ENCODE measurements around the gene PLPPR4.
"Not testable (repeated sequence)": the region's sequence is repeated elsewhere in the genome, so short reads cannot be mapped to it uniquely, and the experiment has no call there.

PLPPR4 gene, protein sequence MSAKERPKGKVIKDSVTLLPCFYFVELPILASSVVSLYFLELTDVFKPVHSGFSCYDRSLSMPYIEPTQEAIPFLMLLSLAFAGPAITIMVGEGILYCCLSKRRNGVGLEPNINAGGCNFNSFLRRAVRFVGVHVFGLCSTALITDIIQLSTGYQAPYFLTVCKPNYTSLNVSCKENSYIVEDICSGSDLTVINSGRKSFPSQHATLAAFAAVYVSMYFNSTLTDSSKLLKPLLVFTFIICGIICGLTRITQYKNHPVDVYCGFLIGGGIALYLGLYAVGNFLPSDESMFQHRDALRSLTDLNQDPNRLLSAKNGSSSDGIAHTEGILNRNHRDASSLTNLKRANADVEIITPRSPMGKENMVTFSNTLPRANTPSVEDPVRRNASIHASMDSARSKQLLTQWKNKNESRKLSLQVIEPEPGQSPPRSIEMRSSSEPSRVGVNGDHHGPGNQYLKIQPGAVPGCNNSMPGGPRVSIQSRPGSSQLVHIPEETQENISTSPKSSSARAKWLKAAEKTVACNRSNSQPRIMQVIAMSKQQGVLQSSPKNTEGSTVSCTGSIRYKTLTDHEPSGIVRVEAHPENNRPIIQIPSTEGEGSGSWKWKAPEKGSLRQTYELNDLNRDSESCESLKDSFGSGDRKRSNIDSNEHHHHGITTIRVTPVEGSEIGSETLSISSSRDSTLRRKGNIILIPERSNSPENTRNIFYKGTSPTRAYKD

DNA sequence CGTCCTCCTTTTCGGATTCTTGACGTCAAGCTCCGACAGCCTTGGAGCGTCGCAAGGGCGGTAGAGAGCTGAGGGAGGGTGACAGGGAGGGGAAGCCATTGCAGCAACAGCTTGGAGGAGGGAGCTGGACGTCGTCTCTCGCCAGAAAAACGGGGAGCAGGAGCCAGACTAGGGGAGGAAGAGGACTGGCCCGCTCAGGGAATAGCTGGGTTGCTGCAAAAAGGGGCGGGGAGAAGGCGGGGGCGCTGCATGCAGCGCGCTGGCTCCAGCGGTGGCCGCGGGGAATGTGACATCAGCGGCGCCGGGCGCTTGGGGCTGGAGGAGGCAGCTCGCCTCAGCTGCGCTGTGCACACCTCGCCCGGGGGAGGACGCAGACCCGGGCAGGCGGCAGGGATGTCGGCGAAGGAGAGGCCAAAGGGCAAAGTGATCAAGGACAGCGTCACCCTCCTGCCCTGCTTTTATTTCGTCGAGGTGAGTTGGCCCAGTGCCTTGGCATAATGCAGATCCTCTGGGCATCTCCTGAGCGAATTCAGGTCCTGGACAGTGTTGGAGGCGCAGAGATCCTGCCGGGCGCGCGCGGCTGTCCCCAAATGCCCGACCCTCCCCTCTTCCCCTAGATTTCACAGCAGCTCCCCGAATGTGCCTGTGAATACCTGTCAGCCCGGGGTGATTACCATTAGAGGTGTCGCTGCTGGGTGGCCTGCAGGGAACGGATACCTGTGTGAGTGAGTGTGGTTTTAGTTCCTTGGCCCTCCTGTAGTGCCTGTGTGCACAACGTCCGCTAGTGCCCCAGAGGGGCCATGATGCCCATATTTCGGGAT is at the start of gene PLPPR4:
PLPPR4 (plus strand) TSS at position 292 of the 821 bp plus-strand sequence; CDS start at position 394, 102 bp downstream.
- no peak for DNase-seq

DNA sequence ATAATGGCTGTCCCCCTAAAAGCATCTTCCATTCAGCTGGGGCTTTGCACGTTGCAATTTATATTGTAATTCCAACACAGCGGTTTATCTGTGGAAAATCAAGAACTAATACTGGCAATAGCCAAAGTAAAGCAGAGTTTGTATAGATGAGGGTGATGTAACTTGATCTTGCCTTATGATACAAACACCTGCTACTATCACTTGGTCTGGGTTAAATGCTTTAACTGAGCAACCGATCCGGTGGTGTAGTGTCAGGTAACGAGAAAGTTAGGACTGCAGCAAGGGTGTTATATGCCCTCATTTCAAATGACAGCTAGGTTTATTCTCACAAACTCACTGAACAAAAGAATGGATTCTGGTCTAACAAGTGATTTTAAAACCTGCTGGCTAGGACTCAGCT is 47.3 kb upstream of the PLPPR4 start:
- no peak for DNase-seq

DNA sequence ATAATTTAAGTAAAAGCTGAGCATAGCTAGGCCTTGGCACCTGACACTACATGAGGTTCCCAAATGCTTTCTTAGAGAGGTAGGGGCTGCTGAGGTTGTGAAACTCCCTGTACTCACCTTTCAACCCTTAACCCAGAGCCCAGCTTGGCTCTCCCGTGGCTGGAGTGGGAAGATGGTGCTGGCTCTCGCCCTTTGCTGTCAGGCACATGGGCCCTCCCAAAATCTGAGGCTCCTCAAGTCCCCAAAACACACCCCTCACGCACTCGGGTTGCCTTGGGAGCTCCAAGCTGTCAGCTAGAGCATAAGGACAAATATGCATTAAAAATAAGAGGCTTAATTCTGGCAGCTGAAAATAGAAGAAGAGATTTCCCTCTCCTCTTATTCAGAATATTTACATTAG is 46.7 kb upstream of the PLPPR4 start:
- DNase-seq = no peak

DNA sequence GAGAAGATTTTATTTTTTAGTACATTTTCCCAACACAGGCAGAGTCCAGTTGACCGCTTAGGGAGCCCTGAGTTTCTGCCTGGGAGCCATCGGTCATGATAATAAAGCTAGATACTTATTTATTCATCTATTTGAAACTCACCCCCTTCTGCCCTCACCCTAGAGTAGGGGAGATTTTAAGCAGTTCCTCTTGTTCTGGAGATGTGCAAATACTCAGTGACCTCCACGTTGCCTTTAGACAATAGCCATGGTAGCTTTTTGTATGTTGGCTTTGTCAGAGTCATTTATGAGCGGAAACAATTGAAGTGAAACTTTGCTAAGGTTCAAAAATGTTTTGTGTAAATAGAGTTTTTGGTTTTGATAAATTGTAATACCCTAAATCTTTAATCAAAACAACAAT is 45.7 kb upstream of the PLPPR4 start:
- no peak for DNase-seq

DNA sequence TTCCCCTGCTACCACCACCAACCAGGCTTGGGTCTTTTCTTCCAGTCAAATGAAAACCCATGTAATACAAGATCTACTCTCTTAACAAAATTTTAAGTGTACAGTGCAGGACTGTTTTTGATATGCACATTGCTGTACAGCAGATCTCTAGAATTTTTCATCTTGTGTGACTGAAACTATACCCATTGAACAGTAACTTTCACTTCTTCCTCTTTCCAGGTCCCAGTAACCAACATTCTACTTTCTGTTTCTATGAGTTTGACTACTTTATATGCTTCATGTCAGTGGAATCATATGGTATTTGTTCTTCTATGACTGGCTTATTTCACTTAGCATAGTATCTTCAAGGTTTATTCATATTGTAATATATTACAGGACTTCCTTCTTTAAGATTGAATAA is 45.3 kb upstream of the PLPPR4 start:
- DNase-seq = no peak

DNA sequence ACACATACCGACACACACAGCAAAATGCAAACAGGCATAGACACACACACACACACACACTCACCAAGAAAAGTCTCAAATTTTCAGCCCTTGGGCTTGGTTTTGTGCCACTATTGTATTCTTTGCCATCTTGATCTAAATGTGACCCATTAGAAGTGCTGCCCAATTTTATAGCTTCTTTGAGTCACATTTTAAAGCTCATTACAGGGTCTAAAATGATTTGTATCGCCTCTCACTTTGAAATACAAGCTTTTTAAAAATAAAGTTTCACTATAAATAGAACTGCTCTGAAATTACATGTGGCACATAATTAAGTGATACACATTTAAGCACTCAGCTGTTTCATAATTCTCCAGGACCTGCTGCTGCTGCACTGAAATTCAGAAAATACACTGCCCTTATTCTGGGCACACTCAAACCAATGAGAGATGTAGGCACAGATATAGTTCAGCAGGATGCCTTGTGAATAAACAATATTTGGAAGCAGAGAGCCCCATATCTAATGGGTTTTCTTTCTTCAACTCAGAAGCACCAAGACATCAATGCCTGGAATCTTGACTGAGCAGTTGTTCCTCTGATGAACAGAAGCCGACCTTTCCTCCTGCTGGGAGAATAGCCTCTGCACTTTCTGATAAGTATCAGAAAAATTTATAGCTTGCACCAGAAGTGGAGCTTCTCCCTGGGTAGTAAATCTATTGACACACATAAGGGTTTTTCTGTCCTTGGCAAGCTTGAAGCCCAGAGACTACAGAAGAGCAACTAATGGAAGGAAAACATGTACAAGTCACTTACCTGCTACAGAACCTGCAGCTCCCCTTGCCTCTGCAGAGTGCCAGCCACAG is 37.0 kb upstream of the PLPPR4 start:
- no peak for DNase-seq

DNA sequence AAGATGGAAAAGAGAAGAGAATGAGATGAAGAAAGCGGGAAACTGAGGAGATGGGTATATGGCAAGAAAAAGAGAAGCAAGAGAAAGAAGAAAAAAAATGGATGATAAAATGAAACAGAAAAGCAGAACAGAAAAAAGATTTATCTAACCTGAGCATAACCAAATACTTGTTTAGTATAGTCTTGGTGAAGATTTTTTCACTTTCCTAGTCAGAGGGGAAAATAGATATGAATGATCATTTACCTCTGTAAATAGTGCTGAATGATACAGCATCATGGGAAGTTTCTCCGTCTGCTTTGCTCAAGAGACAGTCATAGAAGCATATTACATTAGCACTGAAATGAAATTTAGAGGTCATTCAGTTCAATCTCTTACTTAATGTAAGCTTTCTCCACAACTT is 36.1 kb upstream of the PLPPR4 start:
- no peak for DNase-seq

DNA sequence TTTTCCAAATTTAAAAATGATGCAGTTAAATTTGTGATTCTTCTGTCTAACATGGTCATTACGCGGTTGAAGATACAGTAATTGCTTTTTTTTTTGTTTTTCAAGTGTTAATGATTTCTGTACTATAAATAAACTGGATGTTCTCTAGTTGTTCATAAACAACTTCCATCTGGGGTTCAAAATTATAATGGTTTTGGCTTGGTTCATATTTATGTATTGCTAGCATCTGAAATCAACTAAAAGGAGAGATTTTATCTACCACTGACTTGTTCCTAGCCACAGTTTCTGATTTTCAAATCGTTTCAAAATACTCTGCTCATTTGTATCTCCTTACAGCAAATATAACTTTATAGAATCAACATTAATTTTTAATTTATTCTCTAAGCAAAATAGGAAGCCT is 35.2 kb upstream of the PLPPR4 start:
- no peak for DNase-seq

DNA sequence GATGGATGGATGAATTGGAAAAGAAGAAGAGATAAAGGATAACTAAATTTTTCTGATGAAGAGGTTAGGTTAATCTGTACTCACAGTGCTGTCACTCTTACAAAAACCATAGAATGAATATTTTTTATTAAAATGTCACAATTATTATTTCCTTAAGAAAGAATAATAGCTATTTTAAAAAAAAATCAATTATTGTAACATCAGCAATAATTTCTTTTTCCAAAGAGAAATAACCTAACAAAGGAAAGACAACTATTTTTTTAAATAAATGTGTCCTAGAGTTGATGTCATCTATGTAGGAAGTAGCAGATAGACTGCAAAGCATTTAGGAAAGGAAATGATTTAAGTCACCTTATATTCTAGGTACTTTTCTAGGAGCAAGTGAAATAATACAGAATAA is 33.6 kb upstream of the PLPPR4 start:
- no peak for DNase-seq

DNA sequence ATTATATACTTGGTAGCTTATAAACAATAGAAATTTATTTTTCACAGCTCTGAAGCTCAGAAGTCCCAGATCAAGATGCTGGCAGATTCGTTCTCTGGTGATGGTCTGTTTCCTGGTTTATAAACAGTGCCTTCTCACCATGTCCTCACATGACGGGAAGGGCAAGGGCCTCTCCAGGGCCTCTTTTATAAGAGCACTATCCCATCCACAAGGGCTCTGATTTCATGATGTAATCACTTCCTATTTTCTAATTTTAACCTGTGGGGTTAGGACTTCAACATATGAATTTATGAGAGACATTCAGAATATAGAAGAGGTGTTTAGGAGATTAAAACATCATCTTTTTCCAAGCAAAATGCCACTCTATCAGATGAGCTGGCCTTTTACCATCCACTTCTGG is 32.1 kb upstream of the PLPPR4 start:
- DNase-seq = no peak

DNA sequence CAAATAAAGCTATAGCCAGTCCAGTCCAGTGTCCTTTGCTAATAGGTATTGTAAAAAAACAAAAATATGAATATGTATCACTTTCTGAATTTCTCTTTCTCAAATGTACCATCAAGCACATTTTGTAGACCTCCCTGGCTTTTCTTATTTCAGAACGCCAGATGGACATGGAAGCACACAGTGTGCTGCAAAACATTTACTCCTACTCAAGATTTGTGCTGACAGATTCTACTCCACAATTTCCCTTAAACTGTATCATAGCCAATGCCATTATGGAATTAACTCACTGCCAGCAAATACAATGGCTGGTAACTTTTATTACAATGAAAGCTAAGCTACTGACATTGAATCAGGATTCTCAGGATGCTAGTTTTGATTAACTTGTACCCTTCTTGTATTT is 30.8 kb upstream of the PLPPR4 start:
- no peak for DNase-seq

DNA sequence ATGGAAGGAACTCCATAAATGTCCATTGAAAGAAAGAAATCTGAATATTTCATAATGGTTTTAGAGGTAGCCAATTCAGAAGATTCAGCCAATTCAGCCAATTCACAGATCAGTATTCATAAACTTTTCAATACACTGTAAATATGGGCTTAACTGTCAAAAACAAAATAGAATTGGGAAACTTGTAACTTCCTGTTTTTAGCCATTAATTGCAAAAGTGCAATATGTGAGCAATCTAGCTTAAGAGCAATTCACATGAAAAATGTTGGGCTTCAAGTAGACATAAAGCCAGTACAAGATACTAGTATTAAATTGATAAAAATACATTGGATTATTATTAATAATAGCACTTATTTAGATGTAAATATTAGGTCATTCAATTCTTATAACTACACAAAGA is 27.5 kb upstream of the PLPPR4 start:
- no peak for DNase-seq

DNA sequence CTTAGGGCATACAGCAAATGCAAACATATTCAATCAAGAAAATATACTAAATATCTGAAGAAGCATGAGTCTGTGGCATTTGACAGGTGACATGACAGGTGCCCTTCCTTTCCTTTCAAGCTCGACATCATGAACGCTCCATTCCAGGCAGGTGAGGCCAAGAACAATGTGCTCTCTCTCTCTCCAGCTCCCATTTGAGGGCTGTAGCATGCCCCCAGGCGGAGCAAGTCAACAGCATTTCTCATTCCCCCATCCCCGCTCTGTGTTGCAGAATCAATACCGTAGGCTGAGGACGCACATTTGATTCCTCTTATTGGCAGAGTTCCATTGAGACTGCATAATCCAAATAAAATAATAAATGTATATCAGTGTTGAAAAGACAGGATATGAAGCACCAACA is 24.6 kb upstream of the PLPPR4 start:
- no peak for DNase-seq

DNA sequence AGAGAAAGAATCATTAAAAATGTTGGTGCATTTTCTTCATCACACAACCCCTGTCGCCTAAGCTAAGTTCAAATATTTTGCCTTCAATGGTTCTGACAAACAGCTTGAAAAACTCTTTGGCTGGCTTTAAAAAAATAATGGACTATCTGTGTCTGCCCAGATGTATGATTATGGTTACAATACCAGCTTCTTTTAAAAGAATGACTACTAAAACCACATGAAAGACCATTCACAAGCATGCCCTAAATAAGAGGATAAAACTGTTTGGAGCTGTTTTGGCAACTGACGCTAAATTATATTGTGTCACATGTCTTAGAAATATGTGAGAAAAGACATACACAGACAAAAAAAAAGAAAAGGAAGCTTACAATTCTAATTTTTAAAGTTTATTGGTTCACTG is 23.7 kb upstream of the PLPPR4 start:
- no peak for DNase-seq

DNA sequence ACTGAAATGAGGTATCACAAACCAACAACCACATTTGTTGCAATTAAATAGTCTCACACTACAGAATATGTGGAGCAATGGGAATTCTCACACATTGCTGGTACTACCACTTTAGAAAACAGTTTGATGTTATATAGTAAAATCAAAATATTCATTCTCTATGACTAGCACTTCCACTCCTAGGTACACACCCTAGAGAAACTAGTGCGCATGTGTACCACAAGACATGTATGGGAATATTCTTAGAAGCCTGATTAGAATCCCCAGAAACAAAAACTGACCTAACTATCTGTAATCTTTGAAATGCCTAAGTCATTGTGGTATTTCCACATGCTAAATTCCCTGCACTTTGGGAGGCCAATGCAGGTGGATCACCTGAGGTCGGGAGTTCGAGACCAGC is 18.1 kb upstream of the PLPPR4 start:
- no peak for DNase-seq

DNA sequence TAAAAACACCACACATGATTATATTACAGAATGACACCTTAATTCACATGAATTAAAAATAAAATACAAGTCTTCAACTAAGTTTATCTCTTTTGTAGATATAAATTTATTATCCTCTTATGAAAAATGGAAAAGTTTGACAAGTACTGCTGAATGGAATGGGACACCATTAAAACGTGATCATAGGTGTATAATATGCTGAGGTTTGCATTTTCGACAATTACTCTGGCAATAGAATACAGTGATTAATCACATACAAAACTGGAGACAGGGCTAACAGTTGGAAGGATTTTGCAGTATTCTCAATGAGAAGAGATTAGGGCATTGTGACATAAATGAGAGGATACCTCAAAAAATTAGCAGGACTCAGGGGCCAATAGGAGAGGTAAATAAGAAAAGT is 17.1 kb upstream of the PLPPR4 start:
- DNase-seq = no peak

DNA sequence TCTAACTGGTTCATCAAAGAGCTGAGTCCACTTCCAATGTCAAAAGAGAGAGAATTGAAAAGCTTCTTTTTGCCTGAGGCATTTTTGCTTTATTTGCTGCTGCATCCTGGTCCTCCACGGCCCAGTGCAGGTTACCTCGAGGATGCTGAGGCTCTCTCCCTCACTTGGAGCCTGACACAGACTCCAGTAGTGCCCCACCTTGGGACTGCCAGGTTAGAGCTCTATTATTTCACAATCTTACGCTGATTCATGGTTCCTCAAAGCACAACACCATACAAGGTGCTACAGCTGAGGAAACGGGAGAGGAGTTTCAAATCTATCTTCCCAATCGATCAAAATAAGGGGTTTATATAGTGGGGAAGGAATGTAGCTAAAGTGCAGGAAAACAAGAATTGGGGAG is 13.6 kb upstream of the PLPPR4 start:
- DNase-seq = no peak

DNA sequence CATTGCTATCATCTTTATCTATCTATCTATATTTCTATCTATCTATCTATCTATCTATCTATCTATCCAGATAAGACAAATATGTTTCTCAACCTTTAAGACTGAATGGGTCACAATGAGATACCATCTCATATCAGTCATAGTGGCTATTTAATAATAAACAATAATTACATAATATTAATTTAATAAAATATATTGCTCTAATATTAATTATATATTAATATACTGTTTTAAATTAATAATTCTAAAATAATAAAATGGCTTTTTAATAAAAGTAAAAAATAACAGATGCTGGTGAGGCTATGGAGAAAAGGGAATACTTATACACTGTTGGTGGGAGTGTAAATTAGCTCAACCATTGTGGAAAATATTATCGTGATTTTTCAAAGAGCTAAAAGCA is 13.0 kb upstream of the PLPPR4 start:
- DNase-seq = no peak

DNA sequence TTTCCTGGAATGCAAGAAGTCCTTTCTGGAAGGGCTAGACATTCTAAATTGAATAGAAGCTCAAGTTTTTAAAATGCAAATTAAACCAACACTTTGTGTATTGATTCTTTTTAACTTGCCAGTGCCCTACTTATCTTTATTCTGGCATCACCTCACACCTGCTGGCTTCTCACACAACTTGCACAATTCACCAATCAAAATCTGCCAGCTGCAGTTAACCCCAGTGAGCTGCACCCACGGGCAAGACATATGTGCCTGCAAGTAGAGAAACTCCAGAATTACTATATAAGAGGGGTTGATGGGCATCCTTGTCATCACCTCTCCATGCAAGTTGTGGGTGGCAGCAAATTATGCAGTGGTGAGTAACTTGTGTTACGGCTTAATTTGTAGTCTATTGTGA is 11.7 kb upstream of the PLPPR4 start:
- no peak for DNase-seq

DNA sequence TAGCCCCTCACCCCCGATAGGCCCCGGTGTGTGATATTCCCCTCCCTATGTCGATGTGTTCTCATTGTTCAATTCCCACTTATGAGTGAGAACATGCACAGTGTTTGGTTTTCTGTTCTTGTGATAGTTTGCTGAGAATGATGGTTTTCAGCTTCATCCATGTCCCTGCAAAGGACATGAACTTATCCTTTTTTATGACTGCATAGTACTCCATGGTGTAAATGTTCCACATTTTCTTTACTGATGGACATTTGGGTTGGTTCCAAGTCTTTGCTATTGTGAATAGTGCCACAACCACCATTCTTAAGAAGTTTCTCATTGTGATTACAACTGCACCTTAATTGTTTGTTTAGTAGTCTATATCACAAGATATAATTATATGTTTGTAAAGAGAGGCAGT is 3.9 kb upstream of the PLPPR4 start:
- DNase-seq = not testable (repeated sequence)

DNA sequence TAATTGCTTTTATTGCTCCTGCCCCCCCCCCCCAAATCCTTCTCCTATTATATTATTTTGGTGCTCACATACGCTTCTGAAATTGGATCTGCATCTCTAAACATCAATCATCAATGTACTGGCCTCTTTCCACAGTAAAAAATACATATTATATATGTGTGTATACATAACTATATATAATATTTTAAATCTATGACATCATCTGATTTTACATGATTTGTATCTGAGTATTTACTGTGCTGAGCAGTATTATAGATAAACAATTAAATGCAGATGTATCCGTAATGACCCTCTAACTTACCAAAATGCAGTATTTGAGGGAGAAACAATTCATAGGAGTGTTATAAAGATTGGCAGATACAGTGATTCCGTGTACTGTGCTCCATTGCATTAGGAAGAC is 832 bp downstream of the PLPPR4 start:
- DNase-seq = no peak

DNA sequence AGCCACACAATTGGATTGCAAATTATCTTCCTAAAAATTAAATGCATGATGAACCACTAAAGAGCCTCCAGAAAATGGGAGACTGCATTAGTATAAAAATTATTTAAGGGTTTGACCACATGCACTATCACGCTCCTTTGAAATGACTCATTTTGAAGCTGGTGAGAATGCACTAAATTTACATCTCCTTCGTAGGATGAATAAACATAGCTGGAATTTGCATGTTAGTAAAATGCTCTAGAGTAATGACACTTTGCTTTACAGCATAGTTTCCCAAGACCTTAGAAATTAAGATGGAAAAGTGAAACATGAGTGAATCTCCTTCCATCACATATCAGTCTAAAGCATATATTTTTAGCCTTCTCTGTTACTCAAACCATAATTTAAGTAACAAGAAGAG is 2.4 kb downstream of the PLPPR4 start:
- no peak for DNase-seq

DNA sequence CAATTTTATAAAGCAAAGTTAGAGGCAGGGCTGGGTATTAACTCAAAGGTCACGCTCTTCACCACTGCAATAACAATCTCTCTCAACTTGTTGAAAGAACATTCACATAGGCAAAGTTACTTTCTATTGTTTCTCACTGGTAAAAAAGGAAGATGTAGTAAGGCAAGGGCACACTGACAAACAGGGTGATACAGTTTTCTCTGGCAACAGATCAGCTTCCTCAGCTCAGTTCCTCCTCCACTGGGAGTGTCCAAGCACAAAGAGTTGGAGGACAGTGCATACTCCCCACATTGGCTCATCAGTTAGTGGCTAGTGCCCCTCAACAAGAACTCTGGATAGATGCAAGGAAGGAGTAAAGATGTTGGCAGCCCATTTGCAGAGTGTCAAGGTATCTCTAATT is 3.7 kb downstream of the PLPPR4 start:
- no peak for DNase-seq
